ENCODE measurements around the gene KCNQ1.

KCNQ1 gene

GRCh38 chr11:2789331-2789730 is 344.5 kb downstream of the KCNQ1 start:
- H3K4me2 ChIP-seq (ENCODE audit: low read depth, low read length, poor library complexity, severe bottlenecking), result no peak overlapping the region
- no peak overlapping the region for H2AFZ ChIP-seq (ENCODE audit: low read depth, low read length, severe bottlenecking)
- no peak overlapping the region for H3K4me3 ChIP-seq (ENCODE audit: insufficient read depth, low read length, poor library complexity, severe bottlenecking)
- no peaks in the 10 kb centered on the region for H3K36me3 ChIP-seq (ENCODE audit: low read length)
- no peaks in the 10 kb centered on the region for H4K20me1 ChIP-seq (ENCODE audit: low read depth, low read length)
- H3K27me3 ChIP-seq (ENCODE audit: low read length), result peaks cover 4% of the 10 kb centered on the region; the same call in 1 of the 2 replicates
- TF ChIP-seq, protein P1, sequence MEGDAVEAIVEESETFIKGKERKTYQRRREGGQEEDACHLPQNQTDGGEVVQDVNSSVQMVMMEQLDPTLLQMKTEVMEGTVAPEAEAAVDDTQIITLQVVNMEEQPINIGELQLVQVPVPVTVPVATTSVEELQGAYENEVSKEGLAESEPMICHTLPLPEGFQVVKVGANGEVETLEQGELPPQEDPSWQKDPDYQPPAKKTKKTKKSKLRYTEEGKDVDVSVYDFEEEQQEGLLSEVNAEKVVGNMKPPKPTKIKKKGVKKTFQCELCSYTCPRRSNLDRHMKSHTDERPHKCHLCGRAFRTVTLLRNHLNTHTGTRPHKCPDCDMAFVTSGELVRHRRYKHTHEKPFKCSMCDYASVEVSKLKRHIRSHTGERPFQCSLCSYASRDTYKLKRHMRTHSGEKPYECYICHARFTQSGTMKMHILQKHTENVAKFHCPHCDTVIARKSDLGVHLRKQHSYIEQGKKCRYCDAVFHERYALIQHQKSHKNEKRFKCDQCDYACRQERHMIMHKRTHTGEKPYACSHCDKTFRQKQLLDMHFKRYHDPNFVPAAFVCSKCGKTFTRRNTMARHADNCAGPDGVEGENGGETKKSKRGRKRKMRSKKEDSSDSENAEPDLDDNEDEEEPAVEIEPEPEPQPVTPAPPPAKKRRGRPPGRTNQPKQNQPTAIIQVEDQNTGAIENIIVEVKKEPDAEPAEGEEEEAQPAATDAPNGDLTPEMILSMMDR (IDR thresholded peaks at IDR 0.05; ENCODE audit: insufficient read depth, low read length, poor library complexity, severe bottlenecking), result no peak
- TF ChIP-seq EZH2phosphoT487 (conservative IDR thresholded peaks at IDR 0.05; ENCODE audit: low read length), result no peak
- no peaks in the 10 kb centered on the region for H3K9me3 ChIP-seq (ENCODE audit: insufficient read depth, low read length)
- H3K79me2 ChIP-seq (ENCODE audit: insufficient read depth, low read length), result no peaks in the 10 kb centered on the region
- no peak overlapping the region for H3K9ac ChIP-seq (ENCODE audit: low read length)
- no peaks in the 10 kb centered on the region for H3F3A ChIP-seq (ENCODE audit: insufficient read depth)
- no peaks in the 10 kb centered on the region for H3K9me2 ChIP-seq (replicated peaks; ENCODE audit: insufficient read depth, low read length)
- no peak overlapping the region for H3K27ac ChIP-seq (ENCODE audit: low read depth, low read length)

DNA sequence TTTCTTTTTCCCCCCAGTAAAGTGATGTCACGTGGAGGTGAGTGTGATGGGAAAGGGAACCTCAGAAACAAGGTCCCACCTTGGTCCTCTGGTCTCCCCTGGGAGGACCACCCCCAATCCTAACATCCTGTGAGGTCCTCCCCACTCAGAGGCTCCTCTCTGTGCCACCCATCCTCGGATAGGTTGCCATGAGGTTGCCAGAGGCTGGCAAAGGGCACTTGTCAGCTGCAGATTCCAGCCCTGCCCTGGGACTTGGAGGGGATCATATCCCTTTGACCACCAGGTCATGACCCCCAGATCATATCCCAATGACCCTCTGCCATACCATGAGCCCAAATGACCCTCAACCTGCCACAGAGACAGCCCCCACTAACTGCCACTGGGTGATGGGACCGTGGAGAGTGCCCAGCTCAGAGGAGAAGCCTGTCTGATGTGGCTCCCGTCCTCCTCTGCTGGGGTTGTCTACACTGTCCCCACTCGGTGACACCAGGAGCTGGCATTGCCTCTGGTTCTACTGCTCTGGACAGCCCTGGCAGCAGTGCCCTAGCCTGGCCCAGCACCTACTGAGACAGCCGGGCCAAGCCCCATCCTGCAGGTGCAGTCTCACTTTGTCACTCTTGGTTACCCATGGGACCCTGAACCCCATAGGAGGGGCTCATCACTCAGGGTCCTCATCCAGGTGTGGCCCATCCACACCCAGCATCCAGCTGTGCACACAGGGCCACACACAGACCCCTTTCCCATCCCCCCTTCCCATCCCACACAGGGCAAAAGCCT is 345.2 kb downstream of the KCNQ1 start:
- Histone ChIP-seq H3K27ac (ENCODE audit: low read depth, low read length) (no peak overlapping the region), H4K20me1 (ENCODE audit: low read depth, low read length) (no peaks in the 10 kb centered on the region), H3K79me2 (ENCODE audit: insufficient read depth, low read length) (no peaks in the 10 kb centered on the region), H3K9me2 (replicated peaks; ENCODE audit: insufficient read depth, low read length) (no peaks in the 10 kb centered on the region), H3K4me3 (ENCODE audit: insufficient read depth, low read length, poor library complexity, severe bottlenecking) (no peak overlapping the region), H3K4me2 (ENCODE audit: low read depth, low read length, poor library complexity, severe bottlenecking) (no peak overlapping the region), H2AFZ (ENCODE audit: low read depth, low read length, severe bottlenecking) (no peak overlapping the region), H3K9me3 (ENCODE audit: insufficient read depth, low read length) (no peaks in the 10 kb centered on the region), H3K27me3 (ENCODE audit: low read length) (peaks cover 4% of the 10 kb centered on the region; the same call in 1 of the 2 replicates), H3K36me3 (ENCODE audit: low read length) (no peaks in the 10 kb centered on the region), H3F3A (ENCODE audit: insufficient read depth) (no peaks in the 10 kb centered on the region), H3K9ac (ENCODE audit: low read length) (no peak overlapping the region)
- no peak for TF ChIP-seq EZH2phosphoT487 (conservative IDR thresholded peaks at IDR 0.05; ENCODE audit: low read length)
- TF ChIP-seq, protein P1 (IDR thresholded peaks at IDR 0.05; ENCODE audit: insufficient read depth, low read length, poor library complexity, severe bottlenecking), result no peak

- Histone ChIP-seq H3K36me3 (ENCODE audit: low read length) (no peaks in the 10 kb centered on the region), H4K20me1 (ENCODE audit: low read depth, low read length) (no peaks in the 10 kb centered on the region), H3K4me3 (ENCODE audit: insufficient read depth, low read length, poor library complexity, severe bottlenecking) (no peak overlapping the region), H3K9ac (ENCODE audit: low read length) (no peak overlapping the region), H3K27me3 (ENCODE audit: low read length) (peaks cover 4% of the 10 kb centered on the region; the same call in 1 of the 2 replicates), H3K4me2 (ENCODE audit: low read depth, low read length, poor library complexity, severe bottlenecking) (no peak overlapping the region), H3F3A (ENCODE audit: insufficient read depth) (no peaks in the 10 kb centered on the region), H3K79me2 (ENCODE audit: insufficient read depth, low read length) (no peaks in the 10 kb centered on the region), H3K27ac (ENCODE audit: low read depth, low read length) (no peak overlapping the region), H2AFZ (ENCODE audit: low read depth, low read length, severe bottlenecking) (no peak overlapping the region), H3K9me2 (replicated peaks; ENCODE audit: insufficient read depth, low read length) (no peaks in the 10 kb centered on the region), H3K9me3 (ENCODE audit: insufficient read depth, low read length) (no peaks in the 10 kb centered on the region)
- no peak for TF ChIP-seq EZH2phosphoT487 (conservative IDR thresholded peaks at IDR 0.05; ENCODE audit: low read length)
- TF ChIP-seq, protein P1 (IDR thresholded peaks at IDR 0.05; ENCODE audit: insufficient read depth, low read length, poor library complexity, severe bottlenecking), result no peak
Observed at GRCh38 chr11:2790568-2790921, 345.7 kb downstream of the KCNQ1 start.
